Keratinocyte (primary cell): ENCODE data around the gene CUTA.

Experiments
- EZH2 ChIP-seq: IDR thresholded peaks from one replicate; pipeline ENCODE4 v1.6.1; 2012; ENCODE audit warnings: inconsistent platforms, mild to moderate bottlenecking, low read length, moderate library complexity
- TF ChIP-seq, protein P1 (sequence below), 3 experiments: IDR thresholded peaks in 1 of 3; conservative IDR thresholded peaks in 1 of 3; optimal IDR thresholded peaks in 1 of 3; 2 replicates in 2 of 3; 3 replicates in 1 of 3; pipeline versions ENCODE3 to v1.5.1; 2011; ENCODE audit warnings: low read length in 3 of 3, mild to moderate bottlenecking in 3 of 3, moderate library complexity in 2 of 3, control low read depth in 1 of 3, inconsistent platforms in 1 of 3; ENCODE audit not compliant: insufficient read depth in 2 of 3; ENCODE audit errors: extremely low read depth in 1 of 3

DNA sequence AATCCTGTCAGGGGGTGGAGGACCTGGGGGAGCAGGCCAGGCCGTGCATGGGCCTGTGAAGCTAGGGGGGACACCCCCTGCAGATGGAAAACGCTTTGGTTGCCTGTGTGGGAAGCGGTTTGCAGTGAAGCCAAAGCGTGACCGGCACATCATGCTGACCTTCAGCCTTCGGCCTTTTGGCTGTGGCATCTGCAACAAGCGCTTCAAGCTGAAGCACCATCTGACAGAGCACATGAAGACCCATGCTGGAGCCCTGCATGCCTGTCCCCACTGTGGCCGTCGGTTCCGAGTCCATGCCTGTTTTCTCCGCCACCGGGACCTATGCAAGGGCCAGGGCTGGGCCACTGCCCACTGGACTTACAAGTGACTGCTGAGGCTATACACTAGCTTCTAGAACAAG, 38.2 kb upstream of the CUTA start:
- TF ChIP-seq, protein P1, sequence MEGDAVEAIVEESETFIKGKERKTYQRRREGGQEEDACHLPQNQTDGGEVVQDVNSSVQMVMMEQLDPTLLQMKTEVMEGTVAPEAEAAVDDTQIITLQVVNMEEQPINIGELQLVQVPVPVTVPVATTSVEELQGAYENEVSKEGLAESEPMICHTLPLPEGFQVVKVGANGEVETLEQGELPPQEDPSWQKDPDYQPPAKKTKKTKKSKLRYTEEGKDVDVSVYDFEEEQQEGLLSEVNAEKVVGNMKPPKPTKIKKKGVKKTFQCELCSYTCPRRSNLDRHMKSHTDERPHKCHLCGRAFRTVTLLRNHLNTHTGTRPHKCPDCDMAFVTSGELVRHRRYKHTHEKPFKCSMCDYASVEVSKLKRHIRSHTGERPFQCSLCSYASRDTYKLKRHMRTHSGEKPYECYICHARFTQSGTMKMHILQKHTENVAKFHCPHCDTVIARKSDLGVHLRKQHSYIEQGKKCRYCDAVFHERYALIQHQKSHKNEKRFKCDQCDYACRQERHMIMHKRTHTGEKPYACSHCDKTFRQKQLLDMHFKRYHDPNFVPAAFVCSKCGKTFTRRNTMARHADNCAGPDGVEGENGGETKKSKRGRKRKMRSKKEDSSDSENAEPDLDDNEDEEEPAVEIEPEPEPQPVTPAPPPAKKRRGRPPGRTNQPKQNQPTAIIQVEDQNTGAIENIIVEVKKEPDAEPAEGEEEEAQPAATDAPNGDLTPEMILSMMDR (optimal IDR thresholded peaks at IDR 0.05 in 1 of 3, IDR thresholded peaks at IDR 0.05 in 1 of 3, conservative IDR thresholded peaks at IDR 0.05 in 1 of 3; ENCODE audit: extremely low read depth in 1 of 3, insufficient read depth in 2 of 3, low read length in 3 of 3), result no peak
- no peak for TF ChIP-seq EZH2
